H1 (cell line): Measurements from ENCODE around the gene DHRS12. TPM values are rescaled to one million over a fixed set of nuclear protein-coding genes. Genes with fewer than 3 reads are reported as not detected.

Experiments used
- BCL11A ChIP-seq, 2 experiments: IDR thresholded peaks; one replicate each; pipeline ENCODE4 v1.6.1; 2011; ENCODE audit warnings: low read depth in 2 of 2, low read length in 2 of 2, mild to moderate bottlenecking in 2 of 2
- RBBP5 ChIP-seq: IDR thresholded peaks from 2 replicates; pipeline ENCODE4 v1.7.1; 2012; ENCODE audit warnings: low read depth, mild to moderate bottlenecking, inconsistent platforms, low read length, moderate library complexity, borderline replicate concordance
- polyA plus RNA-seq, 7 experiments: library from polyadenylated mRNA; depleted of rRNA in 3 of 7; stranded (reverse) in 5 of 7; unstranded in 2 of 7; fragments of >200 nt in 5 of 7; fragments of 200-250 nt in 2 of 7; gene quantifications; 1 replicate in 5 of 7; 2 replicates in 1 of 7; 4 replicates in 1 of 7; pipeline versions ENCODE4 v1.2.1 to v1.2.3, GENCODE V29; 2011 to 2013; ENCODE audit warnings: missing spikeins in 2 of 7, mixed read lengths in 2 of 7
- total RNA-seq: library from RNA; stranded (reverse); fragmentation: NEBNext Ultra II Directional; extraction: Animal tissue kit (Norgen Biotek cat#: 25700); gene quantifications from 2 replicates; pipeline ENCODE4 v1.2.1, GENCODE V29; 2021

DHRS12 gene
- total and polyA plus RNA-seq, 2 of the 8 experiments (the other 6 are each of a cell fraction or from before 2014, with no cell fraction given), result 8.7 TPM

- TF ChIP-seq RBBP5, result no peak
- TF ChIP-seq BCL11A (IDR thresholded peaks at IDR 0.05; ENCODE audit: low read depth in 2 of 2, low read length in 2 of 2), result no peak
Measured at GRCh38 chr13:51756651-51757050, 47.3 kb downstream of the DHRS12 start (continued).
